BLaER1 (cell line): ENCODE data around the gene ATP5F1C.
A peak's percentile ranks its signal among the peaks of the same experiment; 100 is the strongest.
"Not testable (repeated sequence)": the region's sequence is repeated elsewhere in the genome, so short reads cannot be mapped to it uniquely, and the experiment has no call there.

ENCODE experiments used
- H3K27ac ChIP-seq: shearing (Covaris generic); formaldehyde crosslinking; 2 replicates; pipeline ENCODE4 v1.8.1; 2022
- H3K27me3 ChIP-seq: shearing (Covaris generic); formaldehyde crosslinking; 2 replicates; pipeline ENCODE4 v1.8.1; 2022
- H3K36me3 ChIP-seq: shearing (Covaris generic); formaldehyde crosslinking; 2 replicates; pipeline ENCODE4 v1.8.1; 2022
- H3K4me1 ChIP-seq: shearing (Covaris generic); formaldehyde crosslinking; 2 replicates; pipeline ENCODE4 v1.8.1; 2022
- H3K4me2 ChIP-seq: shearing (Covaris generic); formaldehyde crosslinking; 2 replicates; pipeline ENCODE4 v1.8.1; 2022
- H3K4me3 ChIP-seq: shearing (Covaris generic); formaldehyde crosslinking; 2 replicates; pipeline ENCODE4 v1.8.1; 2022
- H3K9ac ChIP-seq: shearing (Covaris generic); formaldehyde crosslinking; 2 replicates; pipeline ENCODE4 v1.8.1; 2022
- H3K9me3 ChIP-seq: shearing (Covaris generic); formaldehyde crosslinking; 2 replicates; pipeline ENCODE4 v1.8.1; 2022
- H4K20me1 ChIP-seq: shearing (Covaris generic); formaldehyde crosslinking; 2 replicates; pipeline ENCODE4 v1.8.1; 2022
- Cebpa-rat ChIP-seq: shearing (Covaris generic); IDR thresholded peaks from 2 replicates; pipeline ENCODE4 v1.8.1; 2022

The ATP5F1C gene

GRCh38 chr10:7811000-7811399 lies 23.0 kb downstream of the ATP5F1C start:
- Histone ChIP-seq H3K4me1 (no peaks in the 10 kb centered on the region), H3K9ac (no peak overlapping the region), H3K4me3 (no peak overlapping the region), H3K9me3 (no peaks in the 10 kb centered on the region), H3K27me3 (no peaks in the 10 kb centered on the region), H4K20me1 (peaks cover 5% of the 10 kb centered on the region; the same call in 1 of the 2 replicates), H3K4me2 (no peak overlapping the region), H3K36me3 (peaks cover 36% of the 10 kb centered on the region), H3K27ac (no peak overlapping the region)
- no peak for TF ChIP-seq Cebpa-rat

DNA sequence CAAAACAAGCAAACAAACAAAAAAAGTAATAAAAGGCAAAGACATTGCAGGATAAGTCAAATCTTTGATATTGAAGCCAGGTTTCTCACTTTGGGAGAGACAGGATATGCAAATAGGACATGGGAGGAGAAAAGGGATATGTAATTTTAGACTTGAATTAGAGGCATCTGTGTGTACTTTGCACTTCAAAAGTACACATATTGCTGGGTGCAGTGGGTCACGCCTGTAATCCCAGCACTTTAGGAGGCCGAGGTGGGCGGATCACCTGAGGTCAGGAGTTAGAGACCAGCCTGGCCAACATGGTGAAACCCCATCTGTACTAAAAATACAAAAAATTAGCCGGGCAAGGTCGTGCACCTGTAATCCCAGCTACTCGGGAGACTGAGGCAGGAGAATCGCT lies 23.8 kb downstream of the ATP5F1C start:
- H3K9ac ChIP-seq, H3K27me3 ChIP-seq, H3K4me2 ChIP-seq, H3K27ac ChIP-seq, H4K20me1 ChIP-seq, H3K9me3 ChIP-seq, H3K4me3 ChIP-seq, H3K4me1 ChIP-seq: not testable (repeated sequence)
- peaks cover 29% of the 10 kb centered on the region for H3K36me3 ChIP-seq

GRCh38 chr10:7813481-7813880 lies 25.5 kb downstream of the ATP5F1C start:
- Histone ChIP-seq H3K4me1 (peaks cover 17% of the 10 kb centered on the region), H3K27me3 (no peaks in the 10 kb centered on the region), H3K4me2 (no peak overlapping the region), H3K9ac (no peak overlapping the region), H3K36me3 (peaks cover 12% of the 10 kb centered on the region), H3K9me3 (no peaks in the 10 kb centered on the region), H3K27ac (no peak overlapping the region), H3K4me3 (no peak overlapping the region), H4K20me1 (peaks cover under 1% of the 10 kb centered on the region)
- TF ChIP-seq Cebpa-rat, result no peak

DNA sequence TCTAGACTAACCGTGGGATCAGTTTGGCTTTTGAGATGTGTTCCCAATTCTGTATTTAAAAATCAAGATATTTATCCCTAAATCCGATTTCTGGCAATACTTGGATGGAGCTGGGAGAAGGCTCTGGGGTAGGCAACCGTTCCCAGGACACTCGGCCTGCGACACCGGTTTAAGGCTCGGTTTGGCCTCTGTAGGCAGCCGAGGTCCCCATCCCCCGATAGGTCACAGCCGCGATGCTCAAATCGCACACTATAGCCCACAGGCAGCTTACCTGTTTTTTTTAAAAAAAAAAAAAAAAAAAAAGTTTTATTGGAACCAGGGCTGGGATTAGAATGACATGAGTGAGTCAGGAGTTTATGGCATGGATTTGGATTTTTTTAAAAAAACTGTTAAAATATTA lies 29.6 kb downstream of the ATP5F1C start:
- Histone ChIP-seq H3K36me3 (peaks cover 17% of the 10 kb centered on the region), H3K27ac (no peak overlapping the region), H3K9ac (peak overlapping the region; percentile 92; the same call in 1 of the 2 replicates), H3K27me3 (no peaks in the 10 kb centered on the region), H3K4me2 (peak overlapping the region; percentile 84), H4K20me1 (peaks cover 30% of the 10 kb centered on the region), H3K9me3 (no peaks in the 10 kb centered on the region), H3K4me3 (peak overlapping the region; percentile 96), H3K4me1 (peaks cover 32% of the 10 kb centered on the region)
- no peak for TF ChIP-seq Cebpa-rat

- peak overlapping the region; percentile 47; the same call in 1 of the 2 replicates for H3K27ac ChIP-seq
- H3K4me1 ChIP-seq, result peaks cover 32% of the 10 kb centered on the region
- H3K9ac ChIP-seq, result peak overlapping the region; percentile 92
- peaks cover 30% of the 10 kb centered on the region for H4K20me1 ChIP-seq
- no peaks in the 10 kb centered on the region for H3K9me3 ChIP-seq
- no peaks in the 10 kb centered on the region for H3K27me3 ChIP-seq
- peak overlapping the region; percentile 84 for H3K4me2 ChIP-seq
- no peak for TF ChIP-seq Cebpa-rat
- H3K36me3 ChIP-seq, result peaks cover 19% of the 10 kb centered on the region
- peak overlapping the region; percentile 96 for H3K4me3 ChIP-seq
Measured at GRCh38 chr10:7817984-7818294, 30.0 kb downstream of the ATP5F1C start.

DNA sequence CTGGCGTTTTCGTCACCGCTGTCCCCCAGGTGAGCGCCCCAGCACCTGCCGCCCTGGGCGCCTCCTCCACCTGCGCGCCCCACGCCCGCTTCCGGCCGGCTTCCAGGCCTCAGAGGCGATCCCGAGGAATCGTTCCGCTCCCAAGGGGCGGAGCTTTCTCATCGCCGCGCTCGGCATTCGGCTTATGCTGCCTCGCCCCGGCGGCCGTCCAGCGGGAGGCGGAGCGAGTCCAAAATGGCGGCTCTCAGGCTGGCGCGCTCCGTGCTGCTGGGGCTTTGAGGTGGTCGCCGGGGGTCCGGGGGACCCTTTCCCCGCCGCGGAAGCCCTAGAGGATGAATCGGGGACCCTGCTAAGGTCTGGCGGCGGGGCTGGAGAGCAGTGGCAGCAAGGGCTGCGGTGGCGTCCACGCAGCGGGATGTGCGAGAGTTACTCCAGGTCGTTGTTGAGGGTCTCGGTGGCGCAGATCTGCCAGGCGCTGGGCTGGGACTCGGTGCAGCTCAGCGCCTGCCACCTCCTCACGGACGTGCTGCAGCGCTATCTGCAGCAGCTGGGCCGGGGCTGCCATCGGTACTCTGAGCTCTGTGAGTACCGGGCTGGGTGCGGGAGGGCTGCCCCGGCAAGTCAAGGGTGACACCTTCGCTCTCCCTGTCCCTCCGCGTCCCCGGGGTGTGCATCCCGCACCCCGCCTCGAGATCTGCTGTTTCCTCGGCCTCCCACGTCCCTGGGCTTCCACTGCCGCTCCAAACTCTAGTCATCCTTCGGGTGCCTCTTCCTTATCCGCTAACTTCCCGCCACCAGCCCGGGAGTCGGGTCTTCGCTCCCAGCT lies 30.5 kb downstream of the ATP5F1C start, which contains the start of gene TAF3:
TAF3 (plus strand) TSS at position 211 of the 826 bp plus-strand sequence; CDS start at position 416, 205 bp downstream.
- Histone ChIP-seq H3K4me2 (peak within 1 kb of the TSS; percentile 87), H3K9ac (peak within 1 kb of the TSS; percentile 92), H4K20me1 (peaks cover 30% of the 10 kb centered on the region), H3K36me3 (peaks cover 25% of the 10 kb centered on the region), H3K9me3 (no peaks in the 10 kb centered on the region), H3K4me1 (peaks cover 32% of the 10 kb centered on the region), H3K27me3 (no peaks in the 10 kb centered on the region), H3K4me3 (peak within 1 kb of the TSS; percentile 96), H3K27ac (peak within 1 kb of the TSS; percentile 87)
- TF ChIP-seq Cebpa-rat, result no peak

DNA sequence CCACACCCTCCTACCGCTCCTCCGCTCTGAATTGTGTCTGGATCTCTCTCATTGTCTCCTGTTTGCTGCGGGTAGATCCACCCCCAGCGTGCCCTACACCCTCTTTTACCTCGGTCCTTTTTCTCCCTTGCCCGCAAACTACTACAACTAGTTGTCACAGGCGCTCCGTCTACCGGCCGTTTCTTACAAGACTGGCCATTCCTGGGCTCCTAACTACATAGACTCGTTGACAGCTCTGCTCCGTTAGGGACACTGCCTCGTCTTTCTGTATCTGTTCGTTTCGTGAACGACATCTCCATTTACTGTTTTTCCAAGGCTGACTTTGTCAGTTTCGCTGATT lies 31.1 kb downstream of the ATP5F1C start:
- Histone ChIP-seq H3K9ac (peak overlapping the region; percentile 92), H3K36me3 (peaks cover 29% of the 10 kb centered on the region), H4K20me1 (peaks cover 30% of the 10 kb centered on the region), H3K27me3 (no peaks in the 10 kb centered on the region), H3K4me2 (peak overlapping the region; percentile 87), H3K9me3 (no peaks in the 10 kb centered on the region), H3K4me1 (peaks cover 32% of the 10 kb centered on the region), H3K4me3 (peak overlapping the region; percentile 96), H3K27ac (peak overlapping the region; percentile 87)
- TF ChIP-seq Cebpa-rat, result no peak

GRCh38 chr10:7824251-7824650 lies 36.3 kb downstream of the ATP5F1C start:
- TF ChIP-seq Cebpa-rat, result no peak
- Histone ChIP-seq H3K9me3 (no peaks in the 10 kb centered on the region), H3K4me3 (no peak overlapping the region), H3K36me3 (peaks cover 72% of the 10 kb centered on the region), H3K4me2 (no peak overlapping the region), H3K4me1 (peaks cover 14% of the 10 kb centered on the region), H4K20me1 (peaks cover 30% of the 10 kb centered on the region), H3K27me3 (no peaks in the 10 kb centered on the region), H3K9ac (no peak overlapping the region), H3K27ac (no peak overlapping the region)

DNA sequence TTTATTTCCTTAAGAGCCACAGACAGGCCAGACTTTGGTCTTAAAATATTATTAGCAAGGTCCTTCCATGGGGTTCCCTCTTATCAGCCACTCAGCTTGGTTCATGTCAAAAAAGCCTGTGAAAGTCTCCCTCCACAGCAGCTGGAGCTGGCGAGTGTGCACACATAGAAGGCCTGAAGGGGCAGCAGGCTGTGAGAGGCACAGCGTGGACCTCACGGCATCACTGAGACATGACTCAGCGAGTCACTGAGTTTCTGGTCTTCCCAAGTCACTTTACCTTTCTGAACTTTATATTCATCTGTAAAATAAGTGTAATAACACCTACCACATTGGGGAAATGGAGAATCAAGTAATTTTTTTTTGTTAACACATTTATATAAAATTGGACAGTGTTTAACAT lies 39.0 kb downstream of the ATP5F1C start:
- peaks cover 16% of the 10 kb centered on the region for H4K20me1 ChIP-seq
- H3K4me2 ChIP-seq, result no peak overlapping the region
- no peak overlapping the region for H3K27ac ChIP-seq

DNA sequence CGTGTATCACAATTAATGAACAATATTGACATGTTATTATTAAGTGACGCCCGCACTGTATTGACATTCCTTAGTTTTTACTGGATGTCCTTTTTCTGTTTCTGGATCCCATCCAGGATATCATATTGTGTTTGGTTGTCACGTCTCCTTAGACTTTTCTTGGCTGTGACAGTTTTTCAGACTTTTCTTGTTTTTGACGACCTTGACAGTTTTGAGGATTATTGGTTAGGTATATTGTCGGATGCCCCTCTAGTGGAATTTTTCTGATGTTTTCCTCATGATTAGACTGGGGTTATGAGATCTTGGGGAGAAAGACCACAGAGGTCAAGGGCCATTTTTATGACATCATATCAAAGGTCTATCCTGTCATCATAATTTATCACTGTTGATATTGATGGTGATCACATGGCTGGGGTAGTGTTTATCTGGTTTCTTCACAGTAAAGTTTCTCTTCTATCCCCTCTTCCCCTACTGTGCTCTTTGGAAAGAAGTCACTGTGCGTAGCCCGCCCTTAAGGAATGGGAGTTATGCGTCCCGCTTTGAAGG lies 41.4 kb downstream of the ATP5F1C start:
- Histone ChIP-seq H3K9ac (no peak overlapping the region), H4K20me1 (peaks cover 34% of the 10 kb centered on the region), H3K36me3 (peaks cover 69% of the 10 kb centered on the region), H3K4me1 (no peaks in the 10 kb centered on the region), H3K27me3 (no peaks in the 10 kb centered on the region), H3K4me2 (no peak overlapping the region), H3K9me3 (no peaks in the 10 kb centered on the region), H3K4me3 (no peak overlapping the region), H3K27ac (no peak overlapping the region)
- TF ChIP-seq Cebpa-rat, result no peak

More for the DNA sequence above, 39.0 kb downstream of the ATP5F1C start:
- Histone ChIP-seq H3K9me3 (no peaks in the 10 kb centered on the region), H3K9ac (0 out of 2 replicates have a peak overlapping the region, but pooled peaks have one; percentile 16), H3K27me3 (no peaks in the 10 kb centered on the region), H3K4me3 (no peak overlapping the region), H3K36me3 (peaks cover 73% of the 10 kb centered on the region), H3K4me1 (no peaks in the 10 kb centered on the region)
- no peak for TF ChIP-seq Cebpa-rat
